Measurements from ENCODE around the gene ARID3B. TPM values are rescaled to one million over a fixed set of nuclear protein-coding genes. Genes with fewer than 3 reads are reported as not detected.
A peak's percentile ranks its signal among the peaks of the same experiment; 100 is the strongest.

Gene ARID3B
- total RNA-seq, 1 donor, result 3.6 TPM

GRCh38 chr15:74631087-74631385 is 90.0 kb downstream of the ARID3B start:
- no peaks in the 10 kb centered on the region for H3K9me3 ChIP-seq (ENCODE audit: low read depth, low read length)
- H3K27ac ChIP-seq (ENCODE audit: low read depth, low read length), result no peak overlapping the region
- H4K20me1 ChIP-seq (ENCODE audit: insufficient read depth, low read length), result peaks cover 61% of the 10 kb centered on the region
- H2AFZ ChIP-seq (ENCODE audit: low read length), result no peak overlapping the region
- H3K4me3 ChIP-seq (ENCODE audit: insufficient read depth, low read length), result no peak overlapping the region
- no peaks in the 10 kb centered on the region for H3K27me3 ChIP-seq (ENCODE audit: insufficient read depth, low read length)
- DNase-seq (ENCODE audit: insufficient read length, low spot score, missing footprints), result no peak
- peaks cover 76% of the 10 kb centered on the region for H3K36me3 ChIP-seq (ENCODE audit: insufficient read depth, low read length)
- TF ChIP-seq CTCF (IDR thresholded peaks at IDR 0.05; ENCODE audit: extremely low read depth, low read depth, low read length), result no peak
- H3K4me1 ChIP-seq (ENCODE audit: insufficient read depth, low read length), result peaks cover 5% of the 10 kb centered on the region
- H3K79me2 ChIP-seq (ENCODE audit: insufficient read depth, low read length), result peaks cover 6% of the 10 kb centered on the region
- no peak overlapping the region for H3K4me2 ChIP-seq (ENCODE audit: insufficient read depth, low read length)

GRCh38 chr15:74631408-74631807 is 90.4 kb downstream of the ARID3B start:
- Histone ChIP-seq H4K20me1 (ENCODE audit: insufficient read depth, low read length) (peaks cover 58% of the 10 kb centered on the region), H3K9me3 (ENCODE audit: low read depth, low read length) (no peaks in the 10 kb centered on the region)

GRCh38 chr15:74631935-74632560 is 91.0 kb downstream of the ARID3B start:
- H3K27ac ChIP-seq (ENCODE audit: low read depth, low read length), result no peak overlapping the region
- no peak overlapping the region for H3K4me3 ChIP-seq (ENCODE audit: insufficient read depth, low read length)
- no peaks in the 10 kb centered on the region for H3K9me3 ChIP-seq (ENCODE audit: low read depth, low read length)
- H3K36me3 ChIP-seq (ENCODE audit: insufficient read depth, low read length), result peaks cover 72% of the 10 kb centered on the region
- H3K4me2 ChIP-seq (ENCODE audit: insufficient read depth, low read length), result no peak overlapping the region
- H2AFZ ChIP-seq (ENCODE audit: low read length), result no peak overlapping the region
- no peaks in the 10 kb centered on the region for H3K27me3 ChIP-seq (ENCODE audit: insufficient read depth, low read length)
- peaks cover 2% of the 10 kb centered on the region for H3K79me2 ChIP-seq (ENCODE audit: insufficient read depth, low read length)
- H3K4me1 ChIP-seq (ENCODE audit: insufficient read depth, low read length), result peaks cover 5% of the 10 kb centered on the region
- DNase-seq (ENCODE audit: insufficient read length, low spot score, missing footprints), result peak; percentile 94
- TF ChIP-seq CTCF (IDR thresholded peaks at IDR 0.05; ENCODE audit: extremely low read depth, low read depth, low read length), result peak; percentile 95
- H4K20me1 ChIP-seq (ENCODE audit: insufficient read depth, low read length), result peaks cover 54% of the 10 kb centered on the region

More at GRCh38 chr15:74631408-74631807, 90.4 kb downstream of the ARID3B start:
- TF ChIP-seq CTCF (IDR thresholded peaks at IDR 0.05; ENCODE audit: extremely low read depth, low read depth, low read length), result no peak
- Histone ChIP-seq H3K27ac (ENCODE audit: low read depth, low read length) (no peak overlapping the region), H3K4me3 (ENCODE audit: insufficient read depth, low read length) (no peak overlapping the region), H3K79me2 (ENCODE audit: insufficient read depth, low read length) (peaks cover 2% of the 10 kb centered on the region), H3K4me1 (ENCODE audit: insufficient read depth, low read length) (peaks cover 5% of the 10 kb centered on the region), H3K36me3 (ENCODE audit: insufficient read depth, low read length) (peaks cover 76% of the 10 kb centered on the region), H3K4me2 (ENCODE audit: insufficient read depth, low read length) (no peak overlapping the region), H3K27me3 (ENCODE audit: insufficient read depth, low read length) (no peaks in the 10 kb centered on the region), H2AFZ (ENCODE audit: low read length) (no peak overlapping the region)
- no peak for DNase-seq (ENCODE audit: insufficient read length, low spot score, missing footprints)

GRCh38 chr15:74632601-74633000 is 91.6 kb downstream of the ARID3B start:
- Histone ChIP-seq H3K27me3 (ENCODE audit: insufficient read depth, low read length) (no peaks in the 10 kb centered on the region), H3K36me3 (ENCODE audit: insufficient read depth, low read length) (peaks cover 67% of the 10 kb centered on the region)

More at GRCh38 chr15:74632601-74633000, 91.6 kb downstream of the ARID3B start:
- H3K4me2 ChIP-seq (ENCODE audit: insufficient read depth, low read length), result no peak overlapping the region
- no peak for TF ChIP-seq CTCF (IDR thresholded peaks at IDR 0.05; ENCODE audit: extremely low read depth, low read depth, low read length)
- no peak overlapping the region for H3K27ac ChIP-seq (ENCODE audit: low read depth, low read length)
- no peaks in the 10 kb centered on the region for H3K9me3 ChIP-seq (ENCODE audit: low read depth, low read length)
- H4K20me1 ChIP-seq (ENCODE audit: insufficient read depth, low read length), result peaks cover 49% of the 10 kb centered on the region
- H3K4me3 ChIP-seq (ENCODE audit: insufficient read depth, low read length), result no peak overlapping the region
- H3K79me2 ChIP-seq (ENCODE audit: insufficient read depth, low read length), result peaks cover 2% of the 10 kb centered on the region
- no peak for DNase-seq (ENCODE audit: insufficient read length, low spot score, missing footprints)
- peaks cover 5% of the 10 kb centered on the region for H3K4me1 ChIP-seq (ENCODE audit: insufficient read depth, low read length)
- H2AFZ ChIP-seq (ENCODE audit: low read length), result no peak overlapping the region
